LHCN-M2 (cell line): ENCODE results near the gene TRAPPC3L. TPM values are rescaled to one million over a fixed set of nuclear protein-coding genes. Genes with fewer than 3 reads are reported as not detected.
A peak's percentile ranks its signal among the peaks of the same experiment; 100 is the strongest.

Experiments
- DNase-seq: peaks from one replicate; pipeline ENCODE4 v3.0.0-alpha.2; 2012; ENCODE audit warnings: low read depth
- total RNA-seq: library from RNA; depleted of rRNA; stranded (reverse); fragments of >200 nt; gene quantifications from 2 replicates; pipeline ENCODE4 v1.2.3, GENCODE V29; 2014

Gene TRAPPC3L
- total RNA-seq, 1 experiment from 2014 or later: 0.06 TPM

DNA sequence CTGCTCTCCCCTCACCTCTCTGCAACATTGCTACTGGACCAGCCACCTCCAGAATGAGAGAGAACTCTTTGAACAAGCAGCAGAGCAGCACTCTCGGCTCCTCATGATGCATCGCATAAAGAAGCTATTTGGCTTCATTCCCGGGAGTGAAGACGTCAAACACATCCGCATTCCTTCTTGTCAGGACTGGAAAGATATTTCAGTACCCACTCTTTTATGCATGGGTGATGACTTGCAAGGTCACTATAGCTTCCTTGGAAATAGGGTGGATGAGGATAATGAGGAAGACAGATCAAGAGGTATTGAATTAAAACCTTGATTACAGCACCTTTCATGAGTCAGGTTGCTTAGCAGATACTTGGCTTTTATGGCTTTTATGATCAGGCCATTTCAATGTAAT is 12.4 kb upstream of the TRAPPC3L start:
- DNase-seq: peak; percentile 93

- no peak for DNase-seq
These were observed 11.4 kb upstream of the TRAPPC3L start for GRCh38 chr6:116556814-116557415.

DNA sequence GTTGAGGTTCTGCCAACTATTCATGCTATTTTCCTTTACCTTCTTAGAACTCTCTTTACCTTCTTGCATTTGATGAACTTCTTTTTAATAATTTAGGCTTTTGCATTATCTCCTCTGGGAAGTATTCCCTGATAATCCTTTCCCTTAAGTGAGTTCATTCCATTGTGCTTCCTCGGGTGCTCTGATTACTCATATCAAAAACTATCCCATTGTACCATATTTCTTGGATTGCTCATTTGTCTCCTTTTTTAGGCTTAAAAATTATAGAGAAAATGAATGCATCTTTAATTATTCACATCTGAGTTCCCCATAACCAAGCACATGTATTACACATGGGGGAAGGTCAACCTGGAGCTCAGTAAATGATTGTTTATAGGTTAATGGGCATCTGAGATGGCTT is 10.6 kb upstream of the TRAPPC3L start:
- peak; percentile 80 for DNase-seq

DNA sequence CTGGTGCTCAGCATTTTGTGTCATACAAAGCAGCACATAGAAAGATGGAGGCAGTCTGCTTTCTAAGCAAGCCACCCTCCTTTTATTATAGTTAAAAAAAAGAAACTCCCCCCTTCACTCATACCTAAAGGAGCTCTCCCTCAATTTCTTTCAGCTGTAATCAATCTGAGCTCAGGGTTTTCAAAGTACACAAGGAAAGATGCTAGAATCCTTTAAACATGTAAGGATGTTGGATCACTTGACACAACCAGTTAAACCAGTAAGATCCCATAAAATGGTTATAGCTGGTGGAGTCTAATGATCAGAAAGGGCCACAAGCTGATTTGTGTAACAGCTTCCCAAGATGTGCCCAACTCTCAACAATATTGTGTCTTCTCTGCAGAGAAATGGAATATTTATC is 8.0 kb upstream of the TRAPPC3L start, which contains the start of gene CALHM4:
TSS of gene CALHM4 (plus strand) at position 301 of the 400 bp plus-strand sequence. CDS start at position 344, 43 bp downstream.
- DNase-seq: no peak

GRCh38 chr6:116550796-116551195 is 5.3 kb upstream of the TRAPPC3L start:
- no peak for DNase-seq

GRCh38 chr6:116547358-116547757 is 1.9 kb upstream of the TRAPPC3L start:
- DNase-seq: no peak

DNA sequence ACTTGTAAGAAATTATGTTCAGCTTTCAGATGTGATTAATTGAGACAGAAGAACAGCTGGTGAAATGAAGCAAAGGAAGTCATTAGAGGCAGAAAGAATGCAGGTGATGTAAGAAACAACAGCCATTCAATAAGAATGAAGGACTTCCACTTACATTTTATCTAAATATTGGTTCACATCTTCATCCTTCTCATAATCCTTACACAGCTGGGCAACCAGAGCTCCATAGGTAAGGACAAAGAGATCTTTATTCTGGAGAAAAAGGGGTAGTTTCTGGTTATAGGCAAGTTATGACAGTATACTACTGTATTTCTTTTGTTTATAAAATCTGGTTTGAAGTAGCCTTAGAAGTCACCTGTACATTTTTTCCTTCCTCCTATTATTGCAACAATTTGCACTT is 2.3 kb downstream of the TRAPPC3L start:
- DNase-seq: no peak

DNA sequence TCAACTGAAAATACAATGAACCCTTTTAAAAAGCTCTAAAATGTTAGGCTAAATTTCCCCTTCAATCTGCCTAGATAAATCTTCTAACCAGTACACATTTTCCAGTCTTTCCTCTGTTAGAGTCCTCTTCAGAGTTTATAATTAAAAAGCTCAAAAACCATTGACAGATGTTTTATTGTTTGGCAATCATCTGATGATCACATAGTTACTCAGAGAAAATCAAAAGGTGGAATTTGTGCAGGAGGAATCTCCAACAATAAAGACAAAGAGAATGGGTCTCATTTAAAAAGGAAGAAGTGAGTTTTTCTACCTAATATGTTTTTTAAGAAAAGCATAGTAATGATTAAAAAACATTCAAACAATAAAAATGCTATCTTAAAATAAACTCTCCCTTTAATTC is 3.1 kb downstream of the TRAPPC3L start:
- DNase-seq: peak; percentile 48

DNA sequence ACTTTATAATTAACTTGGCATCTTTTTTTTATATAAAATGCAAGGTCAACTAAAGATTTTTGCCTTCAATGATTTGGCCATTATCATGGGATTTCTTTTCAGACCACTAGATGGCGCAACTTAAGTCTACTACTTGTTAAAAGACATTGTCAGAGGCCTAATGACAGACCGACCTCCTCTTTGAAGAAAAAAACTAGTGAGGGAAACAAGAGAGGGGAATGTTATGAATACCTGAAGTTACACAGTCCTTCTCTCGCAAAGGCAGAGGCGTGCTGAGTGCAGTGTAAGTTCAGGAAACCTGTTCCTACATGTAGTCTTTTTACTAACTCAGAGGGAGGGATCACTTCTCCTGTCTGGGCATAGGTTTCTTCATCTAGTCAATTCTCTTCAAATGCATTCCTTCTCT is 9.3 kb downstream of the TRAPPC3L start:
- peak; percentile 71 for DNase-seq

DNA sequence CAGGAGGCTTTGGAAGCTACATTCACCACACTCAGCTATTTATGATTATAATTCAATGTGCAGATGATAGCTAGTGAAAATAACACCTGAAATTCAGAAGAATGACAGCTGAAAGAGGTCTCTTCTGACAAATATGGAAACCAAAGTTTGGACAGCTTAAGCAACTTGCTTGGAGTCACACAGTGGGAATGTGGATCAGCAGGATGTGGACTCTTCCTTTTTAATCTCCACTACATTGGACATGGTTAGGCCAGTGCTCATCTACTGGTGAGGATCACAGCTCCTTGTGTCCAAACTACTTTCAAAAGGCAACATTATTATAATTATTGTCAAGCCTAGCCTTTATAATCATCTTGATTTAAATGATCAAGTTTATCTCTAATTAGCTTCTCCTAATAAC is 10.4 kb downstream of the TRAPPC3L start:
- DNase-seq: no peak

DNA sequence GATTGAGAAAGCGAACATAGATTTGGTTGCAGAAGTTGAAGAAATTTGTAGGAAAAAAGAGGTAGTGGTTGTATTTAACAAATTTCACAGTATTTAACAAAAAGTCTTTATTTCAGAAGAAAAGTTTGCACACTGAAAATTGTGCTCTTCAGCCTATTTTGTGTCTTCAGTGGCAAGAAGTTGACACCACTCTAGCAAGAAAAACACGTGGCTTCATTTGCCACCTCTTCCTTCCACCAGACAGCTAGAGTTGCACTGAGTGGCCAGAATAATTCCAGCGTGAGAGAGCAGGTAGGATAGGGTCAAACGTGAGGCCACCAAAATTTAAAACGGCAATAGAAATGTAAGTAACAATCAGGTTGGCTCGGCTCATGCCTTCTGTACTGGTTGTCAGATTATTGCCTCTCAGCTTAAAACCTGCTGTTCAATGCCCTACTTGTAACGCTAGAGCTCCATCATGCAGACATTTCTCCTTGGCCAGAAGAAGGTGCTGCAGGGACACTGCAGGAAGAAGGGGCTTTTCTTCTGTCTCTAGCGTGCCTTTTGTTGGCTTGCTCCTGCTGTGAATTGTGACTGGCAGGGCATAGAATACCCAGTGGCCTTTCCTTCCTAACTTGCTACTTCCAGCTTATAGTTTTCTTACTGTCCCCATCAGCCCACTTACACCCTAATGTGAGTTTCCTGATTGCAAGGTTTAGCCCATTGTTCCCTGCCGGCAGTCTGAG is 12.1 kb downstream of the TRAPPC3L start:
- no peak for DNase-seq

DNA sequence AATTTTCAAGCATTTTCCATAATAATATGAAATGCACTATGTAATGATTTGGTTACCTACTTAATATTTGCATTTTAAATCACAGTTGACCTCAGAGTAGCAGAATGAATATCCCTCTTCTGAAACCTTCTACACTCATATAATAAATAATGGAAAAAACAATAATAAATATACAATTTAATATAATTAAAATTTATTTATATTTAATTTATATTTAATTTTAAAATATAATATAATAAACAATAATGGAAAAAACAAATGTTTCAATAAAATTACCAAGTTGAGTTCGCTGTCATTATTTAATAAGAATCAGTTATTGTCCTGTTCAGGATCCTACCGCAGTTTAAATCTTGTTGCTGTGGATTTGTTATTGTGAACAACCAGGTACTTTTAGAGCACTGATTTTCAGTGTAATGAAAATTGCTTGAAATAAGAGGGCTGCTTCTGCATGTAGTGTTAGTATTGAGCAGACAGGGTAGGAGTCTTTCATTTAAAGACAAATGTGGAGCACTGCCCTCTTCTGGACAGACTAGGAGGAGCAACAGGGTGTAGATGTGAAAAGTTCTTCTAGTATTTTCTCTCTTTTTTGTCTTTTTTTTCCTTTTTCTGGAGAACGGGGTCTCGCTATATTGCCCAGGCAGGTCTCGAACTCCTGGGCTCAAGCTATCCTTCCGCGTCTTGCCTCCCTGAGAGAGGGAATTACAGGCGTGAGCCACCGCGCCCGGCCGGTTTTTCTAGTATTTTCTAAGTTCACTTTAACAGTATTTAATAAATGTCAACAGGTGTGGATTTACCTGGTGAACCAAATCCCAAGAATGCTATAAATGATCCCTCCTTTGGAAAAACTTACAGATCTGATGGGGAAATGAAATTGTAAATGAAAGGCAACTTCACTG is 13.6 kb downstream of the TRAPPC3L start:
- peak; percentile 71 for DNase-seq

- DNase-seq: no peak
These were observed 15.0 kb downstream of the TRAPPC3L start for GRCh38 chr6:116530436-116530835.

DNA sequence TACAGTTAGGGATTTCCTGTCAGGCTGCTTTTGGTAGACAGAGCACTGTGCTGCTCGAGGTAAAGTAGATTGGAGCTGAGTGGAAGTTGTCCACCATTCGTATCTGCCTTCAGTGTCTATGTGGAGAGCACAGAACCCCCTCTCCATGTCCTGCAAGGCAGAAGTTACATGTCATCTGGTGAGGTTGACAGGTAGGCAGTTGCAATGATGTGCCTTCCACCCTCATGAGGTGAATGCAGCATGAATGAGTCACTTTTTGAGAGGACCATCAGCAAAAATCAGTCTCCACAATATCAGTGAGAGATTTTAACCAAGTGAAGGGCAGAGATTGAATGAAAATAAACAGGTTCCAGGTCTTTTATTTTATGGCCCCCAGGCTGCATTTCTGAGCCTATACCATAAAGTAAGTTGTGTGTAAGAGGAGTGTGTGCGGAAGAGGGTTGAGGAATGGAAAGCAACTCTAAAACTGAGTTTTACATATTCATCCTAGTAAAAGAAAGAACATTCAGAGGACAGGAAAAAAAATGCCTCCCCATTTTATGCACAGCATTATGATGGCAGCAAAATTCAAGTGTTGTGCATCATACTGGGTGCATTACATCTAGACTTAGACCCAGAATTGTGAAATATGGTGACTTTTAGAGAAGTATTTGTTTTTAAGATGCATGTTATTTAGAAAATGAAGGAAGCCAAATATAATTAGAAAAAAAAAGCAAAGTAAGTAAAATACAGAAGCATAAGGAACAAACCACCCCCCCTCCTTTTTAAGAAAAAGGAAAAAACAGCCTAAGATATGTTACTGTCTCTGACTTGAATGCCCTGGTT is 15.8 kb downstream of the TRAPPC3L start:
- DNase-seq: no peak

GRCh38 chr6:116528780-116529179 is 16.7 kb downstream of the TRAPPC3L start:
- DNase-seq: no peak

GRCh38 chr6:116528133-116528532 is 17.4 kb downstream of the TRAPPC3L start:
- no peak for DNase-seq

DNA sequence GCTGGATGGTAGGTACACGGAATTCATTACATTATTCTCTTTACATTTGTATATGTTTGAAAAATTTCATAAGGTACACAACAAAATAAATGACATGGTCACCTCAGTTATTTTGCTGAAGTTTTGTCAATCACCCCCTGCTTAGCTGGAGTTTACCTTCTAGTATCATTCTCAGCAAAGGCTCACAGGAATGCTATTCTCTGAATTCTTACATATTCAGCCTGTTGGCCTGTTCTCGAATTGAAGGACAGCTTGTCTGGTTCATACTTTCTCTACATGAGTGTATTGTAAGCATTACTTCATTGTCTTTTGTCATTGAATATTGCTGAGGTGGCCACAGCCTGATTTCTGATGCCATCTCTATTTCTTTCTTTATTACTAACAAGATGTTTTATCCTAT is 21.2 kb downstream of the TRAPPC3L start:
- DNase-seq: no peak

DNA sequence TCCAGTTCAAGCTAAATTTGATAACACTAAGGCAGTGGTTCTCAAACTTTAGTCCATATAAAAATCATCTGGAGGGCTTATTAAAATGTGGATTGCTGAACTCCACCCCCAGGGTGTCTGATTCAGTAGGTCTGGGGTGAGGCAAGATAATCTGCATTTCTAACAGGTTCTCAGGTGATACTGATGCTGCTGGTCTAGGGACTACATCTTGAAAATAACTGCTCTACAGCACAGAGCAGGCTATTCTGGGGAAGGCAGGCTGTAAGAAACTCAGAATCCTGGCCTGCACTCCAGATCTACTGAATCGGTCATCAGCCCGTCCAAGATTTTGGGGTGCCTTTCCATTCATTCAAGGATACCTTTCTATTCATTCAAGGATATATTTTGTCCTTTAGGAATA is 22.6 kb downstream of the TRAPPC3L start:
- no peak for DNase-seq

DNA sequence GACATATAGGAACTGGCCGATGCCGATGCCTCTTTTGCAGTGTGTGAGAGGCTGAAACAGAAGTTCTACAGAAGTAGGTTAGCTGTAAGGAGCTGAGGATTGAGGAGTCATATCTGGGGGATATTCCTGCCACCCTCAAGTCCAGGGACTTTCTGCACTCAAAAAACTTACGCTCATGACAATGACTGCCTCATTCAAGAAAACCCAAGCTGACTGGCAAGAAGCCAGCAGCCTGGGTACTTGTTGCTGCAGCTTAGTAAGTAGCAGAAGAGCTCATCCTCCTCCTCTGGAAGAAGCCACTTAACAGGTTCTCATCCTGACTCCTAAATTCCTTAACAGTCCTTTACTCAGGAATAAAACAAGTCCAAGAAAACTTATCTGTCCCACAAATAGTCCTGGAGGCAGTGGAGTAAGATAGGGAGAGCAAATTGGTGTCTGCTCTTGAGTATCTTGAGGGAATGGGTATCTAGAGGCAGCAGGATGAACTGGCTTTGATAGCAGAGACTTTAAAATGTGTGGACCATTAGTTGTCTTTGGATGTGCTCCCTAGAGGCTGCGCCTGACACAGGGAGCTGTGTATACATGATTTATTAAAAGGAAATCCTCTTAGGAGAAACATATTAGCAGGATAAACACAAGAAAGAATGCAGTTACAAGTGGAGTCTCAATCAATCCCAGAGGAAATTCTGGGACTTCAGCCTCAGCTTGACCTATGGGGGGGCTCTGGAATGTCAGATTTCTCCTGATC is 26.7 kb downstream of the TRAPPC3L start:
- no peak for DNase-seq

DNA sequence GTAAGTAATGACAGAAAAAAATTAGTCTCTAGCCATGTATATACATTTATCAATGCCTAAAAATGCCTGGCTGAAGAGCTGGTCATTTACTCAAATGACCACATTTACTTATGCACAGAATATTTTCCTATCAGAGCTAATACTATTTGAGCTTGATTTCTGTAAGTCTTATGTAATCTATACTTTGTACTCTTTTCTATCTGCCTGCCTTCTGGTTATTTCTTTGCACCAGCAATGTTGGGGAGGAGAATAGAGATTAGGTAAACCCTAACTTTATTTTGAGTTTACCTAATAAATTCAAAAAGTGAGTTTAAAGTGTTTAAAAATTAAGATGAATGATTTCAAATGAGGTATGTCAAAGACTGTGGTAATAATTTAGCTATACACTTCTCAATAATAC is 30.3 kb downstream of the TRAPPC3L start:
- no peak for DNase-seq

GRCh38 chr6:116514111-116514510 is 31.4 kb downstream of the TRAPPC3L start:
- DNase-seq: no peak
